ENCODE measurements around the gene DDX1. TPM values are rescaled to one million over a fixed set of nuclear protein-coding genes. Genes with fewer than 3 reads are reported as not detected.

DDX1 gene
- total RNA-seq, 1 experiment from 2014 or later, result 70.7 TPM

- peaks cover 6% of the 10 kb centered on the region; the same call in 1 of the 2 replicates for H4K20me1 ChIP-seq (ENCODE audit: insufficient read depth)
- H2AFZ ChIP-seq, result no peak overlapping the region
- CTCF ChIA-PET, result no interaction called here
- no peaks in the 10 kb centered on the region for H3K9me2 ChIP-seq (ENCODE audit: insufficient read depth)
- no peaks in the 10 kb centered on the region for H3K27me3 ChIP-seq (ENCODE audit: insufficient read depth, low read depth)
- POLR2A ChIA-PET (ENCODE audit: unreplicated experiment), result no interaction called here
- TF ChIP-seq CTCF (conservative IDR thresholded peaks at IDR 0.05), result no peak
- no peak for TF ChIP-seq EZH2 (IDR thresholded peaks at IDR 0.05; ENCODE audit: low read depth)
- BruUV-seq (replicated peaks), result no TSS peak
- no peak overlapping the region for H3K4me3 ChIP-seq
- H3K27ac ChIP-seq, result no peak overlapping the region
- no peaks in the 10 kb centered on the region for H3K4me1 ChIP-seq (replicated peaks; ENCODE audit: insufficient read depth)
- H3K9me3 ChIP-seq (ENCODE audit: insufficient read depth, low read depth), result no peaks in the 10 kb centered on the region
- no peak for DNase-seq
- intact Hi-C loops (cut with micrococcal nuclease; ENCODE audit: unreplicated experiment), result no loop called here
- peaks cover 4% of the 10 kb centered on the region; the same call in 1 of the 2 replicates for H3F3A ChIP-seq (ENCODE audit: insufficient read depth, low read depth)
- H3K79me2 ChIP-seq (ENCODE audit: low read depth), result no peaks in the 10 kb centered on the region
- H3K36me3 ChIP-seq (ENCODE audit: low read depth), result peaks cover 31% of the 10 kb centered on the region
- H3K4me2 ChIP-seq, result no peak overlapping the region
Observed at GRCh38 chr2:15616429-15616828, 24.8 kb downstream of the DDX1 start.

GRCh38 chr2:15616850-15617777 is 25.4 kb downstream of the DDX1 start:
- CTCF ChIA-PET, result no interaction called here
- H2AFZ ChIP-seq, result no peak overlapping the region
- peaks cover 33% of the 10 kb centered on the region for H3K36me3 ChIP-seq (ENCODE audit: low read depth)
- no peak for DNase-seq
- intact Hi-C loops (cut with micrococcal nuclease; ENCODE audit: unreplicated experiment), result no loop called here
- no peak overlapping the region for H3K4me3 ChIP-seq
- no peaks in the 10 kb centered on the region for H3K27me3 ChIP-seq (ENCODE audit: insufficient read depth, low read depth)
- H3F3A ChIP-seq (ENCODE audit: insufficient read depth, low read depth), result peaks cover 4% of the 10 kb centered on the region; the same call in 1 of the 2 replicates
- no peaks in the 10 kb centered on the region for H3K9me3 ChIP-seq (ENCODE audit: insufficient read depth, low read depth)
- H3K4me1 ChIP-seq (replicated peaks; ENCODE audit: insufficient read depth), result no peaks in the 10 kb centered on the region
- H3K27ac ChIP-seq, result no peak overlapping the region
- POLR2A ChIA-PET (ENCODE audit: unreplicated experiment), result no interaction called here
- no TSS peak for BruUV-seq (replicated peaks)
- H3K79me2 ChIP-seq (ENCODE audit: low read depth), result no peaks in the 10 kb centered on the region
- H4K20me1 ChIP-seq (ENCODE audit: insufficient read depth), result peaks cover 6% of the 10 kb centered on the region; the same call in 1 of the 2 replicates
- TF ChIP-seq EZH2 (IDR thresholded peaks at IDR 0.05; ENCODE audit: low read depth) (no peak), CTCF (conservative IDR thresholded peaks at IDR 0.05) (no peak)
- H3K4me2 ChIP-seq, result no peak overlapping the region
- no peaks in the 10 kb centered on the region for H3K9me2 ChIP-seq (ENCODE audit: insufficient read depth)

DNA sequence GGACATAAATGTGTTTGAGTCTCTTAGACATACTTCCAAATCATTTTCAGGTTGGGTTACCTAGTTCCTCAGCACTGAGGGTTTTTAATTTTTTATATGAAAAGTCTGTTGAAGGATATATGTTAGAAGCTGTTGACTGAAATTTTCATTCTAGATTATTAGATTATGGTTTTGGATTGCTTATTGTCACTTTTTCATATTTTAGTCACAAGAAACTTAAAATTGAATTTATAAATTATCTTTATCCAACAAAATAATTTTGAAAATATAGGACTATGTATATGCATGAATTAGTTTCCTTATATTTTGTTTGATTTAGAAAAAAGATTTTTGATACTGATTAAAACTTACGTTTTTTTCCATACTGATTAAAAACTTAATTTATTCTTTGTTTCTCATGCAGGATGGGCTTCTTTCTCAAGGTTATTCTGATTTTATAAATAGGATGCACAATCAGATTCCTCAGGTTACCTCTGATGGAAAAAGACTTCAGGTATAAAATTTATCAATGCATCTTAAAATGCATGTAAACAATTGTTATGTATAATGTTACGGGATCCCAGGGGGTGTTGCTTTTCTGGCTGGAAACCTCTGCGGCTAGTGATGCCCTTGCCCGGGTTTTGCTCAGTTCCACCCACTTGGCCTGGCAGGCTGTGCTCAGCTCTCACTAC is 26.2 kb downstream of the DDX1 start:
- H2AFZ ChIP-seq, result no peak overlapping the region
- DNase-seq, result no peak
- no peaks in the 10 kb centered on the region for H3K4me1 ChIP-seq (replicated peaks; ENCODE audit: insufficient read depth)
- H3K79me2 ChIP-seq (ENCODE audit: low read depth), result no peaks in the 10 kb centered on the region
- H3K9me2 ChIP-seq (ENCODE audit: insufficient read depth), result no peaks in the 10 kb centered on the region
- H3K9me3 ChIP-seq (ENCODE audit: insufficient read depth, low read depth), result no peaks in the 10 kb centered on the region
- no TSS peak for BruUV-seq (replicated peaks)
- peaks cover 6% of the 10 kb centered on the region; the same call in 1 of the 2 replicates for H4K20me1 ChIP-seq (ENCODE audit: insufficient read depth)
- intact Hi-C loops (cut with micrococcal nuclease; ENCODE audit: unreplicated experiment), result no loop called here
- H3F3A ChIP-seq (ENCODE audit: insufficient read depth, low read depth), result peaks cover 4% of the 10 kb centered on the region; the same call in 1 of the 2 replicates
- H3K4me3 ChIP-seq, result no peak overlapping the region
- H3K4me2 ChIP-seq, result no peak overlapping the region
- no peak for TF ChIP-seq CTCF (conservative IDR thresholded peaks at IDR 0.05)
- TF ChIP-seq EZH2 (IDR thresholded peaks at IDR 0.05; ENCODE audit: low read depth), result no peak
- ChIA-PET CTCF (no interaction called here), POLR2A (ENCODE audit: unreplicated experiment) (no interaction called here)
- H3K36me3 ChIP-seq (ENCODE audit: low read depth), result peaks cover 40% of the 10 kb centered on the region
- H3K27ac ChIP-seq, result no peak overlapping the region
- H3K27me3 ChIP-seq (ENCODE audit: insufficient read depth, low read depth), result no peaks in the 10 kb centered on the region
